ENCODE results near the gene METRN.

The METRN gene

DNA sequence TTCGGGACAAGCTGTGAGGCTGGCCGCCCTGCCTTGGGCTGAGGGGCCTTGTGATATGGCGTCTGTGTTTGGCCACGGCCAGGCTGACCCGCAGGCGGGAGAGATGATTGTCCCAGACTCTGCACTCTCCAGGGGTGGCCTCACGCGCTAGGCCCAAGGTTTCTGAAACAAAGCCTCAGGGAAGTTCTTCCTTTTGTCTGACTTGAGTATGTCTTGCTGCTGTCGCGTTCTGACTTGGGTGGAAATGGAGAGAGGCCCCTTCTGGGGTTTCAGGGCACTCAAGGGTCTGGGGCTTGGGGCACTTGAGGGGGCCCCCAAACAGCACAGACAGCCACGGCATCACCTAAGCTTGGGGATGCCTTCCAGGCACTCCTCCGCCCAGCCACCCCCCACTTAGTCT is 3.8 kb upstream of the METRN start:
- DNase-seq: no peak

DNA sequence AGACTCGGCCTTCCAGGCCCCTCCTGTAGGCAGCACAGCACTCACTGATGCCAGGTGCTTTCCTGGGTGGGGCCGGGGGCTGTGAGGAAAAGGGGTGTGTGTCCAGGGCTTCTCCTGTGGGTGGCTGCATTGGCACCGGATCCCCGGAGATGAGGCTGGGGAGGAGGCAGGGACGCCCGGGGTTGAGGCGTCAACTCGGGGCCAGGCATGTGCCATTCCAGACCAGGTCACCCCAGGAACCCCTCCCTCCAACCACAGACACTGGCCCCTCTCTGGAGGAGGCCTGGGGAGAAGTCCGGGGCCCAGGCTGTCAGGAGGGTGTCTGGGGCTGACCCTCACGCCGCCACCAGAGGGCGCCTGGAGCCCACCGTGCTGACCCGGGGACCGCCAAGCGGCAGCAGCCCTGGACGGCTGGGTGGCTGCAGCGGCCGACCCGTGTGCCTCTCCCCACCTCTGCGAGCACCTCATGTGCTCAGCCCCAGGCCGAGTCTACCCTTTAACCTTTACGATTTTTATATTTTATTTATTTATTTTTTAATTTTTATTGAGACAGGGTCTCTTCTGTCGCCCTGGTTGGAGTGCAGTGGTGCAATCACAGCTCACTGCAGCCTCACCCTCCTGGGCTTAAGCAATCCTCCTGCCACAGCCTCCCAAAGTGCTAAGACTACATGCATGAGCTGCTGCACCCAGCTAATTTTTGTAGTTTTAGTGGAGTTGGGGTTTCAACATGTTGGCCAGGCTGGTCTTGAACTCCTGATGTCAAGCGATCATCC is 3.2 kb upstream of the METRN start:
- DNase-seq: peak; percentile 63

DNA sequence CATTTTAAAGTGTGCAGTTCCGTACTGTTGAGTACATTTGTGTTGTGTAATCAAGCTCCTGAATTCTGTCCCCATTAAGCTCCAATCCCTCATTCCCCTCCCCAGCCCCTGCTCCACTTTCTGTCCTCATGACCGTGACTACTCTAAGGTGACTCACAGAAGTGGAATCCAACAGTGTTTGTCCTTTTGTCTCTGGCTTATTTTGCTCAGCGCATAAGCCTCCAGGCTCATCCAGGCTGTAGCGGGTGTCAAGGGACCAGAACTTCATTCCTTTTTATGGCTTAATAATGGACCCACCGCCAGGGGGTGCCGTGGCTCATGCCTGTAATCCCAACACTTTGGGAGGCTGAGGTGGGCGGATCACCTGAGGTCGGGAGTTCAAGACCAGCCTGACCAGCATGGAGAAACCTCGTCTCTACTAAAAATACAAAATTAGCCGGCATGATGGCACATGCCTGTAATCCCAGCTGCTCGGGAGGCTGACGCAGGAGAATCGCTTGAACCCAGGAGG is 2.1 kb upstream of the METRN start:
- DNase-seq: peak; percentile 21

DNA sequence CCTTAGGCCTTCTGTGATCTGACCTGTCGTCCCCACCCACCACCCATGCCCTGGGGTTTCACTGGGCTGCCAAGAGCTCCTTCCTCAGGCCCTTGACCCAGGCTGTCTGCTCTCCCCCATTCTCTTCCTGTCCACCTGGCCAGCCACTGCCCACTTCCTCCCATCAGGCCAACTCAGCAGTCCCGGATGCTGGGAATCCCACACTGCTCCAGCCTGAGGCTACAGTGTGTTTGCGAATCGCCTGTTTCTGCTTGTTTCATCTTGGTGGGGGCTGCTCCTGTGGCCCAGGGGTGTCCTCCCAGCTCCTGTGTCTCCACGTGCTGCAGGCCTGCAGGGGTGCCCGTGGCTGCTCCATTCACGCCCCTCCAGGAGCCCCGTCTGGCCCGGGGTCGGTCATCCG is 839 bp upstream of the METRN start:
- DNase-seq: no peak

DNA sequence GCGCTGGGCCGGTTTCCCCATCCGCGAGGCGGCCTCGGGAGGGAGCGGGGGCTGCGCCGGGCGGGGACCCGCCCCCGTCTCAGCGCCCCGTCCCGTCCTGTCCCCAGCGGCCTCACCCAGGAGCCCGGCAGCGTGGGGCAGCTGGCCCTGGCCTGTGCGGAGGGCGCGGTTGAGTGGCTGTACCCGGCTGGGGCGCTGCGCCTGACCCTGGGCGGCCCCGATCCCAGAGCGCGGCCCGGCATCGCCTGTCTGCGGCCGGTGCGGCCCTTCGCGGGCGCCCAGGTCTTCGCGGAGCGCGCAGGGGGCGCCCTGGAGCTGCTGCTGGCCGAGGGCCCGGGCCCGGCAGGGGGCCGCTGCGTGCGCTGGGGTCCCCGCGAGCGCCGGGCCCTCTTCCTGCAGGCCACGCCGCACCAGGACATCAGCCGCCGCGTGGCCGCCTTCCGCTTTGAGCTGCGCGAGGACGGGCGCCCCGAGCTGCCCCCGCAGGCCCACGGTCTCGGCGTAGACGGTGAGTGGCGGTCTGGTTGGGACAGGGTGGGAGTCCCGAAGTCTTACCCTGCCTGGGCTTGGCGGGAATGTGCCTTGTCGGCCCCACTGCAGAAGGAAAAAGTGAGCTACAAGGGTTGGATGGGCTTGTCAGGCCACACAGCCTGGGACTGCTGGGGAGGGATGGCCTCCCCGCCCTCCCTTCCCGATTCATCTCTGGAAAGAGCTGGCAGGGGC is 720 bp downstream of the METRN start:
- DNase-seq: no peak

DNA sequence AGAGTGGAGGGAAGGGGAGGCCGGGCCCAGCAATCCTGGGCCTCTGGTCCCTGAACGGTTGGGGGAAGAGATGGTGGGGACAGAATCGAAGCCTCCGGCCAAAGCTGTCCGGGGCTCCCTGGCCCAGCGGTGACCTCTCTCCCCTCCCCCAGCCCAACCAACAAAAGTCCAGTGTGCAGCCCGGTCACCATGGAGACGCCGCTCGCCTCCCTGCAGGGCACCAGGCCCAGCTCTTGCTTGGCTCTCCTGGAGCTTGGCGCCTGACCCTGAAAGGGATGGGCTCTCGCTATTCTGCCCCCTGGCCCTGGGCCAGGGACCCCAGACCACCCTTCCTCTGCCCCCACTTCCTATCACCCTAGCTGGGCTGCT is 1.3 kb downstream of the METRN start:
- DNase-seq: no peak

DNA sequence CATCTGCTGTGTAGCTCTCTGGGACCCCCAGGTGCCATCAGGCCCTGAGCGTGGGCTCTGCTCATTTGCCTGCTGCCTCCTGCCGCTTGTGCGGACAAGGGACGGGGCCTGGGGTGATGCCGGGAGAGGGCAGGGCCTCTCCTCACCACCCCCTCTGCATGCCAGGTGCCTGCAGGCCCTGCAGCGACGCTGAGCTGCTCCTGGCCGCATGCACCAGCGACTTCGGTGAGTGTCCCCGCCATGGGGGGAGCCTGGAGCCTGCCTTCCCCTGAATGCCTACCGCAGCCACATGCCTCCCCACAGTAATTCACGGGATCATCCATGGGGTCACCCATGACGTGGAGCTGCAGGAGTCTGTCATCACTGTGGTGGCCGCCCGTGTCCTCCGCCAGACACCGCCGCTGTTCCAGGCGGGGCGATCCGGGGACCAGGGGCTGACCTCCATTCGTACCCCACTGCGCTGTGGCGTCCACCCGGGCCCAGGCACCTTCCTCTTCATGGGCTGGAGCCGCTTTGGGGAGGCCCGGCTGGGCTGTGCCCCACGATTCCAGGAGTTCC is 1.9 kb downstream of the METRN start:
- no peak for DNase-seq

DNA sequence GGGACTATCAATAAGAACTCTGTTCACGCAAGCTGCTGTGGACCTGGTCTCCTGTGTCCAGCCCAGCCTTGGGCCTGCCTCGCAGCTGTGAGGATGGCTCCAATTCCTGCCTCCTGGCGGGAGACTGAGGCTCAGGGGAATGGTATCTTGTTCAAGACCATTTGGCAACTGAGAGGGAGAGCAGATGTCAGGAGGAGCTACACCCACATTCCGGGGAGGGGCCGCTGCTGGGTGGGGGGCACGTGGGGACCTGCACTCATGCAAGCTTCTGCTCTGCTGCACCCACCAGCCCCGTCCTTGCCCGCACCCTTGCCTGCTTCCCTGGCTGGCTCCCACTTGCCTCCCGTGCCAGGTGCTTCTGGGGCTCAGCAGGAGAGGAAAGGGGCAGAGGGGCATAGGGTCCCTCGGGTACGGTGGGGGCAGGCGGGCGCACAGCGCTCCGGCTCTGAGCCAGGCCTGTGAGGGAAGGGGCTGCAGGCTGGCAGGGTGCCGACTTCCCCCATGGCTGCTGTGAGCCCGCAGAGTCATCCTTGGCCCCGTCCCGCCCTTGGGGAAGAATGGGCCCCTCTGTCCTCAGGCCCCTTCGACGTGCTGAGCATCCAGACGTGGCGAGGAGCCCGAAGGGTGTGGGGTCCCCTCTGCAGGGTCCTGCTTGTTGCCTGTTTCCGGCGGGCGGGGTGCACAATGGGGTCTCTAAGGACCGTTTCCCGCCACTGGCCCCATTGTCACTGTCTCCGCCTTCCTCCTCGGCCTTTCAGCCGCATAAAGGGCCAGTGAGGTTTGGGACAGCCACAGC is 2.7 kb downstream of the METRN start:
- no peak for DNase-seq

DNA sequence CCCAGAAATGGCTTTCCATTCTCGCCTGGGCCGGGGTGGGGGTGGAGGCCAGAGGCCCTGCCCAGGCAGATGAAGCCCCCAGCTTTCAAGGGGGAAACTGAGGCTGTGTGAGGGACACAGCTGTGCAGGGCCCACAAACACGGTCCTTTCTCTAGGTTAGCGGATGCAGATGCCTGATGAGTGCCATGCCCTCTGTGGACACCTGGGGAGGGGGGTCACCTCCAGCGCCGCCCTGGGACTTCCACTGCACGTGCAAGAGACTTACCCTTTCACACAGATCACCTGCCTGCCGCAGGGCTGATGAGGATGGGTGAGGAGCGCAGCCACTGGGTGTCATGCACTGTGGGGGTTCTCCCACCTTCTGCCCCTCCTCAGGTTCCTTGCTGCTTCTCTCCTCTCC is 3.5 kb downstream of the METRN start:
- no peak for DNase-seq

DNA sequence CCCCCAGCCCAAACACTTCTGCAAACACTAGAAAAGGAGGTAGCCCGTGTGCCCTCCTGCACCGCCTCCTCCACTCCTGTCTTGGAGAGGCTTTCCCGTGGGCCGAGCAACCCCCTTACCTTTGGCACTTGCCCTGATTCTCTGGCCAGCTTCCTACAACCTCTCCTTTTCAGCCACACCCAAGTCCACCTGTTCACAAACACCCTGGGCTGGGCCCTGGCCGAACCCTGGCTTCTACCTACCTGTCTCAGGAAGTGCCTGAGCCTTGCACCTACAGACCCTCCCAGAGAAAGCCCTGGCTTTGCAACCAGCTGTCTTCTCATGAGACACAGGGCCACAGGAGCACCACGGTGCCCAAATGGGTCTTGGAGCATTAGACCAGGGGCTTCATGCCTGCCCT is 4.0 kb downstream of the METRN start:
- no peak for DNase-seq

DNA sequence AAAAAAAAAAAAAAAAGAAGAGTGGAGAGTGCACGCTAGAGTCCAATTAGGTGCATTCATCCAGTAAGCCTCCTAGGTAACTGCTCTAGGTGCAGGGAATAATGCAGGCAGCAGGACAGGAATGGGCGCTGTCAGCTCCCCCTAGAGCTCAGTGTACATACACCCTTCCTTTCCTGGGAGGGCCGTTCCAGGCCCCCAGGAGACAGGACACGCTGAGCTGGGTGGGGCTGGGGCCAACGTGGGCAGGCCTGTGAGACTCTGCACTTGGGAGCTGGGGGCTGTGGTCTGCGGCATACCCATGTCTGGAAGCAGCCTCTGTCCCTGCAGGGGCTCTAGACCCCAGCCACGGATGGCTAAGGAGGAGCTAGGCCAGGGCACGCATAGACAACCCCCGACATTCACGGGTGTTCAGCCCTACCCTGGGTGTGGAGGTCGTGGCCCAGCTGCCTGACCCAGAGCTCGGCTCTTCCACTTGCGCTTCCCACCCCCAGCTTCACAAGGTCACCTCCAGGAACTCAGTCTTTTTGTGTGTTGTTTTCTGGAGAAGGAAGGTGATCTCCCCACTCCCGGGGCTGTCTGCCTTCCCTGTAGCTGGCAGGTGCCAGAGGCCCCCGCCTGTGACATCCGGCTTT is 5.0 kb downstream of the METRN start:
- DNase-seq: no peak

DNA sequence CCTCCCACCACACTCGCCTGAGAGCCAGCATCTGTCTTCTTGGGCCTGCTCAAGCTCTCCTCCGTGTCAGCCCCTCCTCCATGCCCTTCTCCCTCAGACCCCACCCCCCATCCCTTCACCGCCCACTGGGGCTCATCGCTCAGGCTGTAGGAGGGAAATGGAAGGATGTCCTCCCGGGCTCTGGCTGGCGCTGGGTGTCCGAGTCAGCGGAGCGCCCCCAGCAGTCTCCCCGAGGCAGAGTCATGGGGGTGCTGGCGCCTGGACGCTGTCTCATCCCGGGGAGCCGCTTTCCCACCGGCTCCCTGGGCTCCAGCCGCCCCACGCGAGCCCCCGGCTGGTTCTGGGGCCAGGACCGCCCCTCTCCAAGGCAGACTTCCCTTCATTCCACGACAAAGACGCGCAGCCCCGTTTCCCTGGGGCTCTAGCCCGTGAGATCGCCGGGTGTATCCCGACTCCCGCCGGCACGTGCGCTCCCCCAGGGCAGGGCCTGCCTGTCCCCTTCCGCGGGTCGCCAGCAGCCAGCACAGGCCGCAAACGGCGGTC is 5.6 kb downstream of the METRN start:
- no peak for DNase-seq

DNA sequence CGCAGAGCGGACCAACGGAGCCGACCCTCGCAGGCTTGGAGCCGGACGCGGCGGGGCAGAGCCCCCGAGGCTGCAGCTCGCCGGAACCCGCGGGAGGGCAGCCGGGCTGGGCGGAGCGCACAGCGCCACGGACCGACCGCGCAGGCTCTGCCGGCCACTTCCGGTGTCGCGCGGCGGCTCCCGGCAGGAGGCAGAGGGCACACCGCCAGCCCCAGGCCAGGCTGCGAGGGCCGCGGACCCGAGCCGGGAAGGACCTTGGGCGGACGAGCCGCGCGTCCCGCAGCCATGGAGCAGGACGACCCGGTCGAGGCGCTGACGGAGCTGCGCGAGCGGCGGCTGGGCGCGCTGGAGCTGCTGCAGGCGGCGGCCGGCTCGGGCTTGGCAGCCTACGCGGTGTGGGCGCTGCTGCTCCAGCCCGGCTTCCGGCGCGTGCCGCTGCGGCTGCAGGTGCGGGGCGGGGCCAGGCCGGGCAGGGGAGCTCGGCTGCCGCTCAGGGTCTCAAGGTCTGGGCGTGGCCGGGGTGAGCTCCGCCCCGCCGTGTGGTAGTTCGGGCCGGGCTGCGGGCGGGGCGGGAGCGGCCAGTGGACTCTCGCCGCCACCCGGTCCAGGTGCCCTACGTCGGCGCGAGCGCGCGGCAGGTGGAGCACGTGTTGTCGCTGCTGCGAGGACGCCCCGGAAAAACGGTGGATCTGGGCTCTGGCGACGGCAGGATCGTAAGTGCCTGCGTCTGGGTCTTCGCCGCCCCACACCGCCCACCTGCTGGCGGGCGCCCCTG is 6.3 kb downstream of the METRN start, which contains the start of gene ANTKMT:
TSS of gene ANTKMT (plus strand) at position 157 of the 775 bp plus-strand sequence. CDS start at position 286, 129 bp downstream.
- peak; percentile 51 for DNase-seq

DNA sequence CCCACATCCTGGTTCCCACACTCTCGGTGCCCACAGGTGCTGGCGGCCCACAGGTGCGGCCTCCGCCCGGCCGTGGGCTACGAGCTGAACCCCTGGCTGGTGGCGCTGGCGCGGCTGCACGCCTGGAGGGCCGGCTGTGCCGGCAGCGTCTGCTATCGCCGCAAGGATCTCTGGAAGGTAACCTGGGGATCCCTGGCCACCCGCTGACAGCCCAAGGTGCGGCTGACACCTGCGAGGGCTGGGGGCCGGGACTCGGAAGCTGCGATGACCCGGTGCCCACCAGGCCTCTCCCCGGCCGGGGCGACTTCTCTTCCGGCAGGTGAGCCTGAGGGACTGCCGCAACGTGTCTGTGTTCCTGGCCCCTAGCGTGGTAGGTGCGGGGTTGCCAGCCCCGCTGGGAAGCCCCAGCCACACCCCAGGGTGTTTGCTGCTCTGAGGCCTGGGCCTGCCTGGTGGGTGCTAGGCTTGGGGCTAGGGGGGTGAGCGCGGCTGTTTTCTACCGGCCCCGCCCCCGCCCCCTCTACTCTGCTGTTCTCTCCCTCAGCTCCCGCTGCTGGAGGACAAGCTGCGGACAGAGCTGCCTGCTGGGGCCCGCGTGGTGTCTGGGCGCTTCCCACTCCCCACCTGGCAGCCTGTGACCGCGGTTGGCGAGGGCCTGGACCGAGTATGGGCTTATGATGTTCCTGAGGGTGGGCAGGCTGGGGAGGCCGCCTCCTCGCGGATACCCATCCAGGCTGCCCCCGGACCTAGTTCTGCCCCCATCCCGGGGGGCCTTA is 7.0 kb downstream of the METRN start:
- no peak for DNase-seq

DNA sequence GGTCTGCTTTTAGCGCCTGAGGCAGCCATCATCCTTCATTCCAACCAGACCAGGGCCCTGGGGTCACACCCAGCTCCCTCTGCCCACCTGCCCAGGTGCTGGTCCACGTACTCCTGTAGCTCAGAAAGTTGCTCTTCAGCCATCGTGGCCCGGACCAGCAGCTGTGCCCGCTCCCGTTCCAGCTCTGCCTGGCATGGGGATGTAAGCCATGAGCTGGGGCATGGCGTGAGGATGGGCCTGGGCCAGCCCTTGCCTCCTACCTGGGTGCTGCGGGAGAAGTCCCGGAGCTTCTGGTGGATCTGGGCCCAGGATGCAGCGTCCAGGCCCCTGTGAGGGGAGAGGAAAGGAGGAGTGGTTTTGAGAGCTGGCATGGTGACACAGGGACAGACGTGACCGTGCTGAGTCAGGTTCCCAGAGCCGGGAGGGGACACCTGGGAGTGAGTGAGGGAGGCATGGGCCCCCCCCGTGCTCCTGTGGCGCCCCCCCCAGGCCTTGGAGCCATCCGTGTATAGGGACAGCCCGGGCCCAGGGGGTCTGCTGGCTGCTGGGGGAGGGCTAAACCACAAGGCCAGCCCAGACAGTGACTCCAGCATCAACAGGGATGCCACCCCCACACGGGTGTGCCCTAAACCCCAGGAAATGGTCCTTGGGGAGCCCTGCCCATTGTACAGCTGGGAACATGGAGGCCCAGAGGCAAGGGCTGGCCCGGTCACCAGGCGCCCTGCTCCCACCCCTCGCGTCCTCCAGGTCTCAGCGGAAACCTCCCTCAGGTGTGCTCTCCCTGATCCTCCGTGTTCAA is 8.1 kb downstream of the METRN start:
- no peak for DNase-seq

DNA sequence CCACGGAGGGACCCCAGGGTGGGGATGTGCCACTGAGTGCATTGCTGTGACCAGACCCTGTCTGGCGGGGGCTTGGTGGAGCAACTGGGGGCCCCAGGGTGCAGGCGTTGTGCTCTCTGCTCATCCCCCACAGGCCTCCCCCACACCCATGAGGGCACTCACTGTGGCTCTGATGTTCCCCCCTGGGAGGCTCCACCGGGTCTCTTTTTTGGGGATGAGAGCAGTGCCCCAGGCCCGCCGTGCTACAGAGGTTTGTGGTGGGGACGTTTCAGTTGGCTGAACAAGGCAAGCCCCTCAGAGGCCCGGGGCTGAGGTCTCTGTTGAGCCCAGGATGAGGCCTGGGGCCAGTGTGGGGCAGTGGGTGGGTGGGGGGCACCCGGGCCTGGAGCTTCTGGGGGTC is 8.8 kb downstream of the METRN start:
- DNase-seq: no peak

DNA sequence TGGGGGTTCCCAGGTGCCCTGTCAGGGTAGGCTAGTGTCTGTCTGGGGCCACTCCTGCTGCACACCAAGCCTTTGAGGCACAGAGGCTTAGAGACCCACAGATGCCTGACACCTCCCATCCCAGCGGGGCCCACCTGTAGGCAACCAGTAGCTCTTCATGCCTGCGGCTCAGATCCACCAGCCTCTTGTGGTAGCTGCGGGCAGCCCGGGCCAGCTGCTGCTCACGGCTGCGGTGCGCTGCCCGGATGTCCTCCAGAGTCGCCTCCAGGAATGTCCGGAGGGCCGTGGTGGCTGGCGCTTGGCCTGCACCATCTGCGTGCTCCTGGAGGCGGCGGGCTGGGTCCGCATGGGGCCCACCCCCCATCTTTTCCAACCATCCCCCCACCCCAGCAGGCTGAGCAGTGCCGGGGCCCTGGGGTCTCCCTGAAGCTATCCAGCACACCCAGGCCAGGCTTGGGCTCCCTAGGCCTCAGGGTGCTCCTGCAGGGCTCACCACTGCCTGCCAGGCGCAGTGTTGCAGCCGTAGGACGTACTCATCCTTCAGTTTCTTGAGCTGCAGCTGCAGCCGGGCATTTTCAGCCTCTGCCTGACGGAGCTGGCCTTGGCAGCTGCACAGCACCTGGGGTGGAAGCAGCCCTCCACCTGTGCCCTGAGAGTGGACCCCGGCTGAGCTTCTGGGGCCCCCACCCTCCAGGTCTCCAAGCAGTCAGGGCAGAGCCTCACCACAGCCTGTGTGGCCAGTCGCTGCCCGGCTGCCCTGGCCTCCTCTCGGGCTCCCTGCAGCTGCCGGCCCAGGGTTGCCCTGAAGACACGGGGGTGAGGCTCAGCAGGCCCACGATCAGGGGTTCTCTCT is 9.5 kb downstream of the METRN start:
- DNase-seq: no peak

DNA sequence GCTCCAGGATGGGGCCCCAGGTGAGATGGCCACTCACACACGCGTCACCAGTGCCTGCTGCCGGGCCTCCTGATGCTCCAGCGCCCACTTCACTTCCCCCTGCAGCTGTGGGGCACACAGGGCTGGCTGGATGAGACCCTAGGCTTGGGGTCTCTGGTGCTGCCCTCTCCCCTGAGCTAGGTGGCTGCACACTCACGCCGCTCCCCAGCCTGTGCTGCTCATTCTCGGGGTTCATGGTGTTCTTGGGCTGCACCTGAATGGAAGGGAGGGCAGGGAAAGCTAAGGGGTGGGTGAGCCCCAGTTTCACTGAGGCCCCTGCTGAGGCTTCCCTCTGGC is 10.1 kb downstream of the METRN start:
- DNase-seq: no peak

Data from effector CD8-positive, alpha-beta T cell (primary cell).